DND-41 (cell line): ENCODE results near the gene AOPEP.

Experiments used
- ATAC-seq: fragments of 200-7000 bp; cut with Tn5 transposase; 3 replicates; pipeline ENCODE4 v1.9.1; 2021; ENCODE audit warnings: low read depth; ENCODE audit not compliant: insufficient read depth
- DNase-seq: peaks from one replicate; pipeline ENCODE4 v3.0.0-alpha.2; 2020
- H2AFZ ChIP-seq: 2 replicates; pipeline ENCODE4 v1.6.0; 2012; ENCODE audit warnings: low read depth, low read length
- H3K27ac ChIP-seq: 2 replicates; pipeline ENCODE4 v1.5.1; 2012; ENCODE audit warnings: low read length, inconsistent platforms
- H3K27me3 ChIP-seq: fragments of 200-600 bp; sonication (generic); 2 replicates; pipeline ENCODE4 v1.6.0; 2012; ENCODE audit warnings: low read length, mild to moderate bottlenecking, inconsistent platforms; ENCODE audit not compliant: insufficient read depth, poor library complexity
- H3K36me3 ChIP-seq: 2 replicates; pipeline ENCODE4 v1.5.1; 2012; ENCODE audit warnings: low read length, inconsistent platforms; ENCODE audit not compliant: insufficient read depth
- H3K4me1 ChIP-seq: 2 replicates; pipeline ENCODE4 v1.5.1; 2012; ENCODE audit warnings: mild to moderate bottlenecking, low read length; ENCODE audit not compliant: insufficient read depth
- H3K4me2 ChIP-seq: 2 replicates; pipeline ENCODE4 v1.6.0; 2012; ENCODE audit warnings: mild to moderate bottlenecking, moderate library complexity, low read length, inconsistent platforms; ENCODE audit not compliant: insufficient read depth
- H3K4me3 ChIP-seq, 2 experiments: fragments of 200-600 bp in 1 of 2; shearing (Covaris generic) in 1 of 2; 2 replicates each; pipeline ENCODE4 v1.5.1; 2012 to 2016; ENCODE audit warnings: inconsistent platforms in 2 of 2, low read length in 2 of 2, mild to moderate bottlenecking in 2 of 2, low read depth in 1 of 2, moderate library complexity in 1 of 2
- H3K79me2 ChIP-seq: 2 replicates; pipeline ENCODE4 v1.6.0; 2012; ENCODE audit warnings: low read length, inconsistent platforms; ENCODE audit not compliant: insufficient read depth
- H3K9ac ChIP-seq: 2 replicates; pipeline ENCODE4 v1.6.0; 2012; ENCODE audit warnings: low read depth, mild to moderate bottlenecking, inconsistent platforms, low read length, moderate library complexity
- H3K9me3 ChIP-seq: 2 replicates; pipeline ENCODE4 v1.5.1; 2012; ENCODE audit warnings: low read length, moderate library complexity, mild to moderate bottlenecking, inconsistent platforms; ENCODE audit not compliant: insufficient read depth, severe bottlenecking
- H4K20me1 ChIP-seq: 2 replicates; pipeline ENCODE4 v1.6.0; 2012; ENCODE audit warnings: low read length; ENCODE audit not compliant: insufficient read depth
- EZH2 ChIP-seq: IDR thresholded peaks from 3 replicates; pipeline ENCODE4 v1.6.1; 2012; ENCODE audit warnings: borderline replicate concordance, low read depth, mild to moderate bottlenecking, moderate library complexity, low read length, inconsistent platforms; ENCODE audit not compliant: severe bottlenecking
- TF ChIP-seq, protein P1 (sequence below): IDR thresholded peaks from 2 replicates; pipeline ENCODE4 v1.5.1; 2012; ENCODE audit warnings: borderline replicate concordance, low read length, moderate library complexity, mild to moderate bottlenecking; ENCODE audit not compliant: poor library complexity, severe bottlenecking; ENCODE audit errors: extremely low read depth

Gene AOPEP

GRCh38 chr9:94687451-94687850 is 39.0 kb upstream of the AOPEP start:
- Histone ChIP-seq H2AFZ (no peak overlapping the region), H3K4me1 (no peaks in the 10 kb centered on the region), H3K9ac (no peak overlapping the region), H3K79me2 (no peaks in the 10 kb centered on the region), H3K27me3 (no peaks in the 10 kb centered on the region), H3K9me3 (no peaks in the 10 kb centered on the region), H3K27ac (no peak overlapping the region), H4K20me1 (no peaks in the 10 kb centered on the region), H3K4me3 (no peak overlapping the region), H3K36me3 (no peaks in the 10 kb centered on the region), H3K4me2 (no peak overlapping the region)
- TF ChIP-seq, protein P1, sequence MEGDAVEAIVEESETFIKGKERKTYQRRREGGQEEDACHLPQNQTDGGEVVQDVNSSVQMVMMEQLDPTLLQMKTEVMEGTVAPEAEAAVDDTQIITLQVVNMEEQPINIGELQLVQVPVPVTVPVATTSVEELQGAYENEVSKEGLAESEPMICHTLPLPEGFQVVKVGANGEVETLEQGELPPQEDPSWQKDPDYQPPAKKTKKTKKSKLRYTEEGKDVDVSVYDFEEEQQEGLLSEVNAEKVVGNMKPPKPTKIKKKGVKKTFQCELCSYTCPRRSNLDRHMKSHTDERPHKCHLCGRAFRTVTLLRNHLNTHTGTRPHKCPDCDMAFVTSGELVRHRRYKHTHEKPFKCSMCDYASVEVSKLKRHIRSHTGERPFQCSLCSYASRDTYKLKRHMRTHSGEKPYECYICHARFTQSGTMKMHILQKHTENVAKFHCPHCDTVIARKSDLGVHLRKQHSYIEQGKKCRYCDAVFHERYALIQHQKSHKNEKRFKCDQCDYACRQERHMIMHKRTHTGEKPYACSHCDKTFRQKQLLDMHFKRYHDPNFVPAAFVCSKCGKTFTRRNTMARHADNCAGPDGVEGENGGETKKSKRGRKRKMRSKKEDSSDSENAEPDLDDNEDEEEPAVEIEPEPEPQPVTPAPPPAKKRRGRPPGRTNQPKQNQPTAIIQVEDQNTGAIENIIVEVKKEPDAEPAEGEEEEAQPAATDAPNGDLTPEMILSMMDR: no peak
- ATAC-seq (no peak), DNase-seq (no peak)

- no peak for ATAC-seq
- no peak overlapping the region for H3K27ac ChIP-seq
- no peaks in the 10 kb centered on the region for H3K4me1 ChIP-seq
- H3K36me3 ChIP-seq: no peaks in the 10 kb centered on the region
- TF ChIP-seq, protein P1: no peak
- TF ChIP-seq EZH2: no peak
- no peak overlapping the region for H2AFZ ChIP-seq
- H3K79me2 ChIP-seq: no peaks in the 10 kb centered on the region
- H3K4me3 ChIP-seq: no peak overlapping the region
- no peaks in the 10 kb centered on the region for H3K27me3 ChIP-seq
- H3K4me2 ChIP-seq: no peak overlapping the region
- H3K9ac ChIP-seq: no peak overlapping the region
- H3K9me3 ChIP-seq: no peaks in the 10 kb centered on the region
- H4K20me1 ChIP-seq: no peaks in the 10 kb centered on the region
- DNase-seq: no peak
Measured at GRCh38 chr9:94690344-94690743, 36.2 kb upstream of the AOPEP start.

DNA sequence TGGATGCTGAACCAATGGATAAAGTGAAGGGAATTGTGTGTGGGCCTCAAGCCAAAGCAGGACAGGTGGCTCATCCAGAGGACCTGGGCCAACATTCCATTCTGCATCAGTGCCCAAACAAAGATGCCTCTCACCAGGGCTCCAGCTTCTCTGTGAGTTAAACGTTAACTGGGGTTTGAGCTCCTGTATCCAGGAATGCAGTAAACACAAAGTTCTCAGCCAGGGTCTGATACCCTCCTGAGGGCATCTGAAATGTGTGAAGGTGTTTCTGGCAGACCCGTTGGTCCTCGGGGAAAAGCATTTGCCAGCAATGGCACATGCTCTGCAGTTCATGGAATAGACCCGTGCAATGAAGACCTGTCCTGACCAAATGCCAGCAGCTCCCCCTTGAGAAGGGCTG is 33.9 kb upstream of the AOPEP start:
- H3K4me3 ChIP-seq: no peak overlapping the region
- no peak overlapping the region for H3K9ac ChIP-seq
- H3K36me3 ChIP-seq: no peaks in the 10 kb centered on the region
- no peak overlapping the region for H3K4me2 ChIP-seq
- H3K27me3 ChIP-seq: no peaks in the 10 kb centered on the region
- ATAC-seq: no peak
- H3K4me1 ChIP-seq: no peaks in the 10 kb centered on the region
- no peak overlapping the region for H2AFZ ChIP-seq
- no peaks in the 10 kb centered on the region for H3K9me3 ChIP-seq
- H3K79me2 ChIP-seq: no peaks in the 10 kb centered on the region
- H3K27ac ChIP-seq: no peak overlapping the region
- TF ChIP-seq, protein P1: no peak
- no peak for TF ChIP-seq EZH2
- DNase-seq: no peak
- no peaks in the 10 kb centered on the region for H4K20me1 ChIP-seq
